SK-N-DZ (cell line): ENCODE measurements around the gene SORCS2.

Experiments used
- DNase-seq: peaks from one replicate; pipeline ENCODE4 v3.0.0-alpha.2; 2015; ENCODE audit warnings: low spot score

The SORCS2 gene

DNA sequence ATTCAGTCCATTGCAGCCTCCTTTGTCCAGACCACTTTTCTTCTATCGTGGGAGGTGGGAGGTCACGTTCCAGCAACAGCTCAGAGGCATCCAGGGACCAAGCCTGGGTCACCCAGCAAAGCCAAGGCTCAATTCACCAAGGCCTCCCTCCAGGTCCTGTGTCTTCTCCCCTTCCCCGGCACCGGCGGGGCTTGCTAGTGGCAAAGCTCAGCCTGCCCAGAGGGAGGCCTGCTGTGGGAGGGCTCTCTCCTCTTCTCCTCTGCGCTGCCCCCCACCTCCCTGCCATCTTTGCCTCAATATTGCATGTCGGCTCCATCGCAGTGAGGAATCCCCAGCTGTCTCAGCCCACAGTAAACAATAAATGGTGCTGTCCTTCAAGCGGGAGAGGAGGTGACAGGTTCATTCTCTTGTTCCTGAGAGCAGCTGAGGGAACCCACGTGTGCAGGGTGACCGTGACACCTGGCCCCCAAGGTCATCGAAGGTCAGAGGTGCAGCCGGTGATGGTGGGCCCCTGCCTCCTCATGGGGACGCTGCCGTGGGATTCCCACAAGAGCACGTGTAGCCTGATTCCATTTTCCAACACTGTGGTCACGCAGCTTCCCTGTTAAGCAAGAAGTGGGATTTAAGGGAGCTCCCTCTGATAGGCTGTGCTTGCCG, 353.9 kb downstream of the SORCS2 start:
- no peak for DNase-seq

DNA sequence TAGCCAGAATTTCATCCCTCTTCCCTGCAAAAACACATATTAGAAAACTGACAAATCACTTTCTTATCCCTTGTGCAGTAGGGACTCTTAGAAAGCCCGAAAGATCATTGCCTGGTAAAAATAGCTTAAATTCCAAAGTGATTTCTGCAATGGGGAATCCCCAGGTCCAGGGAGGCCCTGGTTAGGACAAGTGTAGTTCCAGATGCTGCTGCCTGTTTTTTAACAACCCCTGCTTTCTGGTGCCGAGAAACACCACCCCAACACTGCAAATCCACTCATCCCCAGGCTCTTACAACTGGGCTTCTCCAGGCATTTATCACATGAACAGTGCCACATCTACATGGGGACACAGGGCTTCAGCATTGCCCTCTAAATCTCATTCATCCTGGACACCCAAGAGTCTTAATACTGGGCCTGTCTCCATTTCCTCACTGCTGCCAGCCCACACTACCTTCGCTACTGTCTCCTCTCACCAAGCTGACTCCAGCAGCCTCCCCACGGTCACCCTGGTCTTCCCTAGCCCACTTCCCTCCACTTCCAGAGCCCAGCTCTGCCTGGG, 354.6 kb downstream of the SORCS2 start:
- no peak for DNase-seq

DNA sequence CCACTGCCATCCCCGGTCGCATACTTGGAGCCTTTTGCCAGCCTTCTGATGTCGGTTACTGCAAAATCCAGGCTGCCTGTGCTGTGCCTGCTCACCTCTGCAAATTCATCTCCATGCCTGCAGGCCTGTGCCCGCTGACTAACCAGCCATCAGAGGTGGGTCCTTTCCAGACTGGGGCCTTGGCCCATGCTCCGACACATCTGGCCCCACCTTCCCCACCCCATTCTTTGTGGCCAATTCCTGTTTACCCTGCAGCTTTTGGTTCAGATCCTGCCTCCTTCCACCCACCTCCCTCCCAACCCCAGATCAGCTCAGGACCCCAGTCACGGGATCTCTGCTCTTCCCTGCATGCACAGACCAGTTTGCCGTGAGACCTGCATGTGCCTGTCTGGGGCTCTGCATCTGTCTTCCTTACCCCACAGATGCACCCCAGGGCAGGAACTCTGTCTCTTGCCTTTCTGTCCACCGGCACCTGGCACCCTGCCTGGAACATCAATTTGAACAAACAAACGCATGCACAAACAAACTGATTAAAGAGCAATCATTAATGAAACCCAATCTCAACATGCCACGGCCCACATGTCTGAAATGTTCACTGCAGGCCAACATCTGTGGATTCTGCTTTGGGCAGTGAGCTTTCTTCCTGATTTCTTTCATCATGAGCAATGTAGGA, 355.2 kb downstream of the SORCS2 start:
- DNase-seq, result no peak

DNA sequence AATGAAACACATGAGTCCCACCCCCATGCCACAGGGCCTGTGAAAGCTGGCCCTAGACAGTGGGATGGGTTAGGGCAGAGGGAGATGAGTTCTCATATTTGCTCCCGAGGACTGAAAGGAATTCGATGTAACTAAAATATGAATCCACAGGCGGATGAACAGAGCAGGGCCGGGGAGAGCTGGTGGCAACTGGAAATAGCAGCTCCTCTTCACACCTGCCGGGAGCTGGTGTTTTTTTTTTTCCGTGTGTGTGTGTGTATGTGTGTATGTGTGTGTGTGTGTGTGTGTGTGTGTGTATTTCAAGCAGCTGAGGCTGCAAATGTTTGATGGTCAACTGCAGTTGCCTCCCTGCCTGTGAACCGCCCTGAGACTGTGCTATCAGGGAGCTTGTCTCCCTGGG, 357.5 kb downstream of the SORCS2 start:
- no peak for DNase-seq

DNA sequence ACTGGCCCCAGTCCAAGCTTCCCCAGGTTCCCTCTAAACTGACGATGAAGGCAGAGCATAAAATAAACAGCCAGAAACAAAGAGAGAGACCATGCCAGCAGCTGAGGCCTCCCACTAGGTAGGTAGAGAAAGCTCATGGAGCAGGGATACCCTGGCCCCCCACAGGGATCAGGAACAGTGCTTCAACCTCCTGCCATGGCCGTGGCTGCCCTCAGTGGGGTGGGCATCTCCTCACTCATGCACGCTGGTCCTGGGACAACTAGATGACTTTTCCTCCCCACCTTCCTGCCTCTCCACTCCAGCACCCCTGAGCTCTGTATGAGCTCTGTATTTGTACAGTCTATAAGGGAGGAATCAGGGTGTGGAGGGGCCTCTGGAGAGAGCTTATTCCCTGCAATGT, 360.1 kb downstream of the SORCS2 start:
- DNase-seq, result no peak

DNA sequence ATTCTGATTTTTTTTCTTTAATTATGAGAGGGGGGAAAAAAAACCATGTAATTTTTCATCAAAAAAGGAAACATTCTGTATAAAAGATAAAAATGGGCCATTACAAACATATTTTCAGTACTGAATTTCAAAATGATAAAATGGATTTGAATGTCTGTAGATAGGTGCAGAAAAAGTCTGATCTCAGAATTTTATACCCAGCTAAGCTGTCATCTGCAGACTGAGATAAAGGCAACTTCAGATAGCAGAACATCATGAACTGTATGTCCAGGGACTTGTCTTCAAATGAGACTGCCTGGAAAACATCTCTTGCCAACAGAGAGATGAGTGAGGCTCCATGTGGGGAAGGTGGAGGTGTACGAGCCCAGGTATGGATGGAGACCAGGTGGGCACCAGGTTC, 360.9 kb downstream of the SORCS2 start:
- no peak for DNase-seq

DNA sequence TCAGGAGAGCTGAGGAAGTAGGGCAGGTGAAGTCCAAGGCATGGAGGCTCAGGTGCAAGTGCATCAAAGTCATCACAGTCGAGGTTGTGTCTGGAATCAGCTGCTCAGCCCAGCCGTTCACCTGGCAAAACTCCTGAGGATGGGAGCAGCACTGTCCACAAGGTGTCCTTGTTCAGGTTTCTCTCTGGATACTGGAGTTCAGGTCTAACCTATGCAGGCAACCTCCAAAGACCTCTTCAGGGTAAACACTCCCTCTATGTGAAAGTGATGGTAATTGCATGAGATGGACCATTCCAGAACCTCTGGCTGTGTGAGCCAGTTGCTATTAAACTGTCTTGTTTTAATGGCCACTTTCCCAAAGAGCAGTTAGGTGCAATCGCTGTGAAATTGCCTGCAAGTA, 362.6 kb downstream of the SORCS2 start:
- no peak for DNase-seq

DNA sequence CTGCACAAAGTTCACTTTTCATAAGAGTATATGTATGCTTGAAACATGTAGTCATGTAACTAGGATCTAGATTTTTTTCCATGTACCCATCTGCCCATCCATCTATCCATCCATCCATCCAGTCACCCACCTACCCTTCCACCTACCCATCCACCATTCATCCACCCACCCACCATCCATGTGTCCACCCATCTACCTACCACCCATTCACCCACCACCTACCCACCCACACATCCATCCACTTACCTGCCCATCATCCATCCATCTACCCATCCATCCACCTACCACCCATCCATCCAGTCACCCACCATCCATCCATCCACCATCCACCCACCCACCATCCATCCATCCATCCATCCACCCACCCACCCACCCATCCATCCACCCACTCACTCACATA, 364.2 kb downstream of the SORCS2 start:
- DNase-seq, result no peak

DNA sequence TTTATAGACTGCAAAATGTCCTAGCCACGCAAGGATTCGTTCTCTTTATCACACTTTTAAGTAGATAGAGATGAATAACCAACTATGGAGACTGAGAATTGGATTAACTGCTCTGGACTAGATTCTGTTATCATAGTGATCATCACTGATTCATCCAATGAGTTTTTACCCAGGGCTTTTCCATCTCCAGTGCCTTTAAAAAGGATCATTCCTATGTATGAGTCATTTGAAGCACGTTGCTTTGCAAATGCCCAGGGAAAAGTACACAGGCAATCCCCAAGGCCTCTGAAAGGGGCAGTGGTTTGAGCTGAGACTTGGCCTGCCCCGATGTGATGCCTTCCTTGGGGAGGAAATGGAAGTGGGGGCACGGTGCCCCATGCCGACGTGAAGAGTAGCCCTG, 365.1 kb downstream of the SORCS2 start:
- no peak for DNase-seq

DNA sequence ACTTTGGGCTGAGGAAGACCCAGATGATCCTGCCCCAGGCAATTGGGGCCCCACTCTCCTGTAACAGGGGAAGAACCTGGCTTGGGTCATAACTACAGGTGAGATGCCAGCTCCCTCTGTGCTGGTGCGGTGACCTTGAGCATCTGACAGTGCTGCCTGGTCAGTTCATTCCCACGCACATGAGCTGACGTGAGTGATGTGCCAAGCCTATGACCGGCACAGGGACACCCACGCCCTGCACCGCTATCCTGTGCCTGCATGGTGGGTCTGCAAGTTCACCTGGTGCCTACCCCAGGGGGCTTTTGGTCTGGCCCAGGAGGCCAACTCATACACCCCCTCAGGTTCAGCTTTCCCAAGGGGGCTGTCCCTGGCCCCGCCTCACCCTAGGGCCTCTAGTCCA, 366.1 kb downstream of the SORCS2 start:
- no peak for DNase-seq

DNA sequence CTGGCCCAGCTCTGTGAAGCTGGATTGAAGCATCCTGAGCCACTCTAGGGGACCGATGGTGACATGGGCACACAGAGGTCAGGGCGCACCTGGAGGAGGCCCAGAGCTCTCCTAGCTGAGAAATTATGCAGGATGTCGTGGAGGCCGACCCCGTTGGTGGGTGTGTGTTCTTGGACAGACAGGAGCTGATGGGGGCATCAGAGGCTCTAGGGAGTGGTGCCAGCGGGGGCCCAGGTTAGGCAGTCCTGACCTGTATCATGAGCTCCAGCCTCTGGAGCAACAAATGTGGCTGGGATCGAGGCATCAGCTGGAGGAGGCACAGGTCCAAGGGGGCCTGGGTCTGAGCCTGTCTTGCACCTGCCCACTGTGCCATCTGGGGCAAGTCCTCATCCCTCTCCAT, 367.0 kb downstream of the SORCS2 start:
- no peak for DNase-seq

DNA sequence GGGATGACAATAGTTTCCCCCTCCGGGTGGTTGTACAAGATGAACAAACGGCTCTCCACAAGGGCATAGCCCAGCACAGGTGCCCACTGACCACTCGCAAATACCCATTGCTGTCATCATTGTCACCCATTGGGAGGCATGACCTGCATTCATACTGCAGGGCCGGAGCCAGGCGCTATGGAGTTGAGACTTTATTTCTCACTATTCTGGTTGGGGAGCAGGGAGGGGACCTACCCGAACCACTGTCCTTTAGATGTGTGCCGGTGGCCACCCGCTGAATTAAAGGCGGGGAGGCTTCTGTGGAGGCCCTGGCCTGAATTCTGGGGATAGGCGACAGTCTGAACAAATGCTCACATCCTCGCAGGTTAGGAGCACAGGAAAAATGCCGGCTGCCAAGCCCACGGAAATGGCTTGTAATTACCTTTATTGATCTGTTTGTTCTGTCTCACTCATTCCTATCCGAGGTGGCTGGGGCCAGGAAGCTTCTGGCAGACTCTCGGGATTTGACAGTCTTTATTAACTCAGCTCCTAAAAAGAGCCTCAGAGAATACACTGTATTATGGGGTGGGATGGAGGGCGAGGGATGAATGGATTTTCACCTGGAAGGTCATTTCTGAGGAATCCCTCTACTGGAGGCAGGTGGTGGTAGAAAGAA, 367.5 kb downstream of the SORCS2 start:
- no peak for DNase-seq

DNA sequence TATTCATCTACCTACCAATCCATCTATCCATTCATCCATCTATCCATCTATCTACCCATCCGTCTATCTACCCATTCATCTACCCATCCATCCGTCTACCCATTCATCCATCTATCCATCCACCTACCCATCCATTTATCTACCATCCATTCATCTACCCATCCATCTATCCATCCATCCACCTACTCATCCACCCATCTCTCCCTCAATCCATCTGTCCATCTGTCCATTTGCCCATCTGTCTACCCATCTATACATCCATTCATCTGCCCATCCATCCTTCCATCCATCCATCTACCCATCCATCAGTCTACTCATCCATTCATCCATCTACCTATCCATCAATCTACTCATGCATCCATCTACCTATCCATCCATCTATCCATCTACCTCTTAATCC, 369.2 kb downstream of the SORCS2 start:
- DNase-seq, result no peak

DNA sequence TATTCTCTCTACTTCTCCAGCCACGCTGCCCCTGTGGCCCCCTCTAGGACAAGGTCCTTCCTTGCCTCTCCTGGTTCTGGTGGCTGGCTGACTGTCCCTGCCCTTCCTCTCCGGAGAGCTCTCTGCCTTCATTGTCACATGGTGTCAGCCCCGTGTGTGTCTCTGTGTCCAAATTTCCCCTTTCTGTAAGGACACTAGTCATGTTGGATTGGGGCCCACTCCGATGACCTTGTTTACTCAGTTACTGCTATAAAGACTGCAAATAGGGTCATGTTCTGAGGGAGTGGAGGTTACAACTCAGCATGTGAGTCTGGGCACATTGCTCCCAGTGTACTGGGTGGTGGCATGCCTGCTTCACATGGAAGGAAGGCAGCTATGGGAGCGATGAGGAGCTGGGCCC, 371.9 kb downstream of the SORCS2 start:
- no peak for DNase-seq

DNA sequence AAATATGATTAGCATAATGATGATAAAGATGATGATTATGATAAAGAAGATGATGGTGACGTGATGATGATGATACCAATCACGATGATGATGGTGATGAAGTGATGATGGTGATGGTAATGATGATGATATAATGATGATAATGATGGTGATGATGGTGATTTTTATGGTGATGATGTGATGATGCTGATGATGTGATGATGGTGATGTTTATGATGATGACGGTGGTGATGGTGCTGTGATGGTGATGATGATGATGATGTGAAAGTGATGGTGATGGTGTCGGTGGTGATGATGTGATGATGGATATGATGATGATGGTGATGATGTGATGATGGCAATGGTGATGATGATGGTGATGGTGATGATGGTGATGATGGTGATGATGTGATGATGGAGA, 373.1 kb downstream of the SORCS2 start:
- no peak for DNase-seq

DNA sequence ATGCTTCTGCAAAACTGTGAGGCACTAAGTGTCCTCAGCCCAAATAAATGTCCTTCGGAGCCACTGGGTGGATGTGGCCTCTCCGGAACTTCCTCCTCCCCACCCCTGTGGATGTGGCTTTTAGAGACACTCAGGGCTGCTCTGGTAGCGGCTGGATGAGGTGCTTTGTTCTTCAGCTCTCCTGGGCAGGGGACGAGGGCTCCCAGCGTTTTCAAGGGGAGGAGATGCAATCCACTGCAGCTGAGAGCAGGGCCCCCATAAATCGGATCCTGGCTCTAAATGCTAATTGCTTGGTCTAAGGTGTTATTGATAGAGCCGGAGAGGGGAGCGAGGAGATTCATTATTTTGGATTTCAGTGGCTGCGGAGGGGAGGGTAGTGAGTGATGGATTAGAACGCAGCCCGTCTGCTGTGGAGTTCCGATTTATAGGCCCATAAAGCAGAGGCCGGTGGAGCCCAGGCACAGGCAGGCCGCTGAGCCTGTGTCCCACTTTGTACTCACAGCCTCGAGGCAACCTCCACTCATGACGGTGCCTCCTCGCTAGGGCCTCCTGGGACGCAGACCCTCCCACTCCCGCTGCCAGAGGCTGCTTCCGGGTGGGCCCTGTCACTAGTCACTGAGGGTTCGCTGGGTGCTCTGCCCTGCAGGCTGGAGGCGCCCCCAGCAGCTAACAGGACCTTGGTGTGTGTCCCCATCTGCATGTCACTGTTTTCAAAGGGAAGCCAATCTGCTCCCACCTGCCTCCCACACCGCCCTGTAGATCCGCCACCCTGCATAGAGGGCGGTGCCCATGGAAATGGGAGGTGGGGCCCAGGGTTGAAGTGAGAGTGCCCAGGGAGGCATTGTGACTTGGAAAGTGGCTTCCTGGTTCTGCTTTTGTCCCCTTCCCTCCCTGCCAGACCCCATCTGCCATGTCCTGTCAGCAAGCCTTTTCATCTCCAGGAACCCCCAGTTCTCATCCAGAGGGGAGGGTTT, 377.8 kb downstream of the SORCS2 start:
- DNase-seq, result no peak

DNA sequence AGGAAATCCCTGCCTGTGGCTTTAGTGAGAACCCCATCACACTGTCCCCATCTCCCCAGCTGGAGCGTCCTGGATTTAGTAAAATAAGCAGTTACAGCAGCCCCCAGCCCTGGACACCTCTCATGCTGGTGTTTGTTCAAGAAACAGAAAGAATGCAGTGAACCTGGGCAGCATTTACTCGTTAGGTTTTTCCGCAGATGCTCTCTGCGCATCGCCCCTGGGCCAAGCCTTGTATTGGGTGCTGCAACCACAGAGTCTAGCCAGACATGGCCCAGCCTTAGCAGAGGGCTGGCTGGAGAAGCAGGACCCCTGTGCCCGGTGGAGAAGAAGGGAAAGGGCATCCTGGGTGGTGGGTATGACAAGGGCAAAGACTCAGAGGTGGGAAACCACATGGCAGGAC, 378.7 kb downstream of the SORCS2 start:
- no peak for DNase-seq

DNA sequence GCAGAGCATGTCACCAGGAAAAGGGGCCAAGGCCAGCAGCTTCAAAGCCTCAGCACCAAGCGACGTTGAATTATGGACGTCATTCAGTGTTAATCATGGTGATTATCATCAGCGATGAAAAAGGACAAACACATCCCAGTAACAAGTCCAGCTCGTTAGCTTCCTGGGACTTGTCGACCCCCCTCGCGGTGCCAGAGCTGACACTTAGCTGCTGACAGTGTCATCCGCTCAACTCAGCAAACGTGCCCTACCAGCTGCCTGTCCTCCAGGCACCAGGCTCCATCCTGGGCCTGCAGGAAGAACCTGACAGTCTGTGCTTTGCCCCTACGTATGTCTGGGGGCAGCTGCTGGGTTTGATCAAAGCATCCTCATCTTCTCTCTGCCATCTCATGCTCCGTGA, 379.4 kb downstream of the SORCS2 start:
- no peak for DNase-seq

DNA sequence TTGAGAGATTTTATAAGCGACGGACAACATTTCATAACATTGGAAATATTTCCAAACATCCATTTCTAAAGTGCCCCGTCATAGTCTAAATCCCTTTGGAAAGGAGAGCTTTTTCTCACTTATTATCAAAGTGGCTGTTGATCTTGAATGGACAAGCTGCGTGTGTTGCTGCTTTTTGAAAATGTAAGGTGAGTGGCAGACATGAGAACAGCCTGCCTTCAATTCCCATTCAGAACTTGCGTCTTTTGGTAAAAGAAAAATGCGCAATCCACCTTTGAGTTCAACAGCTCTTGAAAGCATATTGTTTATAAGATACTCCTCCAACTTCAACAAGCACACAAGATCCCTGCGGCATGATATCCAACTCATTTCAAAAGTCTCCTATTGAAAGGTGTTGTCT, 380.6 kb downstream of the SORCS2 start:
- no peak for DNase-seq

DNA sequence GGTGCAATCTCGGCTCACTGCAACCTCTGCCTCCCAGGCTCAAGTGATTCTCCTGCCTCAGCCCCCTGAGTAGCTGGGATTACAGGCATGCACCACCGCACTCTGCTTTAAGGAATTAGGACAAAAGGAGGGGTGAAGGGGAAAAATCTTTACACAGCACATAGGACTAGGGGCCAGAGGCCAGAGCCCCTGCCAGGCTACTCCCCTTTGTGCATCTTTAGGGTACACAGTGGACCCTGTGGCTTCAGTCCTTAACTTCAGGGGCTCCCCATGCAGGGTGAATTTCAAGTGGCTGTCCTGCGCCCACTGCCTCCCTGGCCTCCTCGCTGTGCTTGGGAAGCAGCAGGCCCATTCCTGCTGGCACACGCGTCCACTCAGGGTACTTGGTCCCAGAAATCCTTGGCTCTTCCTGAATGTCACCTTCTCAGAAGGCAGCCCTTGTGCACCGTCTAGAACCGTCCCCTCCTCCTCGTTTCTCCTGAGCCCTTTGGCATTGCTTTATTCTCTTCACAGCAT, 381.3 kb downstream of the SORCS2 start:
- DNase-seq, result no peak

DNA sequence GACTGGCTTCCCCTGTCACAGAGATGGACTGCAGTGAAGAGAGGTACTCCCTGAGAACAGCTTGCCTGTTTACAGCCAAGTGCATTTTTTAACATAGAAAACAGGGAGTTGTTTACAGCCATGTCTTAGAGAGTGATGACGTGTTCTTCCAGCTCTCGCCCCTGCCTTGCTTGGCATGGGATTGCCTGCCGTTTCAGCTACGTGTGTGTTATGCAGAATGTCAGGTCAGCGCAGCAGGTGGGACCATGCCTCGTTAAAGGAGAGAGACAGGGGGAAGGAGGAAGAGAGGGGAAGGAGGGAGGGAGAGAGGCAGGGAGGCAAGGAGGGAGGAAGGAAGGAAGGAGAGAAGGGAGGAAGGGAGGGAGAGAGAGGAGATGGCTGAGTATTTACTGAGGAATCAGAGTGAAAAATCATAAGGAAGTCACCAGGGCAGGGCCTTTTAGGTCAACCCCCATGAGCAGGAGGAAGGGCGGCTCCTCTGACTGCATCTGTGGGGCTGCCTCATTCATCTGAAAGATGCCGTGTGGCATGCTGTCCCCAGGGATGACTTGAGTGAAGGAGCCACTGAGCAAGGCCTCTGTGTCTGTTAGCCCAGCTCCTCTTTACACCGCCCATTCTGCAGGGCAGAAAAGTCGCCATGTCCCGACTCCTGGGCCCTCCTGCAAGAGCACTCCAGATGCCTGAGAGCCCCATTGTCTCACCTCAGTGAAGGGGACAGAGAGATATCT, 382.1 kb downstream of the SORCS2 start:
- no peak for DNase-seq
